ENCODE data around the gene FRYL.

DNA sequence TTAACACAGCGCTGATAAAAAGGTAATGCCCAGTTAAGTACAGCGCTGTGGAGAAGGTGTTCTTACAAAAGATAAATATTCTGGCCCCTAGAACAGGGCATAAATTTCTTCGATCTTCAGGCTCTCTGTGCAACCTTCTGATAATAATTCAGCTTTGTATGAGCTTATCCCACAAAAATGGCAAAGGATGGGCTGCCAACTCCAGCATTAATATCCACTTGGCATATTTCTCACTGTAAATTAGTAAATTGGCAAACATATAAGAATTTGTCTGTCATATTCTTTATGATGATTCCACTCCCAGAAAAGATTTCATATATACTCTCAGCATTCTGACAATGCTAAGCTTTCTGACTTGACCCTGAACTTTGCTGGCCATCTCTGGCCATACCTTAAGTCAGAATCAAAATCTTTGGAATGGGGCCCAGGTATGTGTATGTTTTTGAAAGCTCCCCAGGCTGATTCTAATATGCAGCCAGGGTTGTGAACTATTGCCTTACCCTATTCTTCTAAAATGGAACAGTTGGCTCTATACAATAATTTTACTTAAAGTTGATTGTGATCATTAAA is 134.8 kb downstream of the FRYL start:
- TF ChIP-seq POLR2A (IDR thresholded peaks at IDR 0.05; ENCODE audit: low read depth, low read length) = no peak
- TF ChIP-seq POLR2AphosphoS5 (IDR thresholded peaks at IDR 0.05; ENCODE audit: low read depth, low read length) = no peak
- TF ChIP-seq TAF1 (IDR thresholded peaks at IDR 0.05; ENCODE audit: borderline replicate concordance, low read depth, low read length) = no peak
